SIG-M5 (cell line): ENCODE results near the gene SLC15A5.

Experiments used
- DNase-seq: peaks from one replicate; lab custom pipeline; 2025; lab: John Stamatoyannopoulos, UW

The SLC15A5 gene

GRCh38 chr12:16261944-16262475 lies 15.5 kb downstream of the SLC15A5 start:
- no peak for DNase-seq

GRCh38 chr12:16260206-16260605 lies 17.3 kb downstream of the SLC15A5 start:
- DNase-seq: no peak

- DNase-seq: no peak
Observed at GRCh38 chr12:16258963-16259362, 18.5 kb downstream of the SLC15A5 start.

- no peak for DNase-seq
Observed at GRCh38 chr12:16246264-16246663, 31.2 kb downstream of the SLC15A5 start.

GRCh38 chr12:16245209-16245608 lies 32.3 kb downstream of the SLC15A5 start:
- no peak for DNase-seq

GRCh38 chr12:16243487-16244412 lies 33.7 kb downstream of the SLC15A5 start:
- DNase-seq: no peak

GRCh38 chr12:16241346-16241745 lies 36.1 kb downstream of the SLC15A5 start:
- no peak for DNase-seq

GRCh38 chr12:16238661-16239060 lies 38.8 kb downstream of the SLC15A5 start:
- no peak for DNase-seq

GRCh38 chr12:16229676-16230075 lies 47.8 kb downstream of the SLC15A5 start:
- no peak for DNase-seq

GRCh38 chr12:16228067-16228466 lies 49.4 kb downstream of the SLC15A5 start:
- DNase-seq: no peak

- no peak for DNase-seq
Observed at GRCh38 chr12:16225692-16226091, 51.8 kb downstream of the SLC15A5 start.

GRCh38 chr12:16224196-16224595 lies 53.3 kb downstream of the SLC15A5 start:
- no peak for DNase-seq

GRCh38 chr12:16221776-16222175 lies 55.7 kb downstream of the SLC15A5 start:
- DNase-seq: no peak

GRCh38 chr12:16220120-16220519 lies 57.4 kb downstream of the SLC15A5 start:
- DNase-seq: no peak

- DNase-seq: no peak
Observed at GRCh38 chr12:16218934-16219751, 58.3 kb downstream of the SLC15A5 start.

GRCh38 chr12:16218234-16218633 lies 59.3 kb downstream of the SLC15A5 start:
- no peak for DNase-seq

- no peak for DNase-seq
Observed at GRCh38 chr12:16211731-16212130, 65.8 kb downstream of the SLC15A5 start.

GRCh38 chr12:16198884-16199283 lies 78.6 kb downstream of the SLC15A5 start:
- DNase-seq: no peak

- DNase-seq: no peak
Observed at GRCh38 chr12:16197600-16197999, 79.9 kb downstream of the SLC15A5 start.

GRCh38 chr12:16189849-16190248 lies 87.6 kb downstream of the SLC15A5 start:
- DNase-seq: no peak

GRCh38 chr12:16187660-16188059 lies 89.8 kb downstream of the SLC15A5 start:
- DNase-seq: no peak

GRCh38 chr12:16184681-16185080 lies 92.8 kb downstream of the SLC15A5 start:
- no peak for DNase-seq

GRCh38 chr12:16183541-16183940 lies 93.9 kb downstream of the SLC15A5 start:
- DNase-seq: no peak
